Measurements from ENCODE around the gene ADAMTS16.

The ADAMTS16 gene

DNA sequence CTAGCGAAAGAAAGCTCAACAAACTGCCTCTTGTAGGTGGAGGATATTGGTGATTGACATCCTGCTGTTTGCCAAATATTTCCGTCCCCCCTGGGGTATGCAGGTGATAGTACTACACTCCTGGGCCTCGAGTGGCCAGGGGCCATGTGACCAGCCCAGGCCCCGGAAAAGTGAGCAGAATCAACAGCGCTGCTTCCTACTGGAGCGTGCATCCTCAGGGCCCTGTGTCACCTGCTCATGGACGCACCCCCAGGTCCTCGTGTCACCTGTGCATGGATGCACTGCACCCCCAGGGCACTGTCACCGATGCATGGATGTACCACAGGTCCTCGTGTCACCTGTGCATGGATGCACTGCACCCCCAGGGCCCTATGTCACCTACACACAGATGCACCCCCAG, 43.8 kb downstream of the ADAMTS16 start:
- DNase-seq (ENCODE audit: low read depth, low spot score), result no peak

DNA sequence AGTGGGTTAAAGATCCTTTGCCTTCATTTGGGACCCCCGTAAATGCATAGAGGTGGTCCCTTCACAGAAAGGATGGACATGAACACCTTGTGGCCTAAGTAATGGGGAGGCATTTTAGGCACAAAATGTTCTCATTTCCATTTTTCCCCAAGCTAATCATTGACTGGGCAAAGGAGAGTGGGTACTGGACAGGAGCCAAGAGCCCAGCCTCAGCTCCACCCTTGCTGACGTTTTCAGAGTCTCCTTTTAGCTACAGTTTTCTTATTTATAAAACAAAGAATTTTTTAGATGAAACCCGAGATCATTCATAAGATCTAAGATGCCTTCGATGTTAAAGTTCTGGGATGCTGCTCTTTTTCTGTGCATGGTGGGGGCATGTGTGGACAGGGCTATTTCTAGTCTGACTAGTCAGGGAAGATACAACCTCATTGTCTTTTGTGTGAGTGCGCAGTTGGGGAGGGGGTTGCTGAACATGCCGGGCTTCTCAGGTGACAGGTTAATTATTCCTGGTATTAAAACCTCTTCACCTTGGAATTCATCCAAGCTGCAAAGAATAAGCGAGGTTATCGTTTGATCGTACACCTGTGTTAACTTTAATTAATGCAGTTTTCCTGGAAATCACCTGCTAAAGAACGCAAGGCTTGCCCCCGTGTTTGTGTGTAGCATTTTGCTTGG, 48.4 kb downstream of the ADAMTS16 start:
- no peak for DNase-seq (ENCODE audit: low read depth, low spot score)

DNA sequence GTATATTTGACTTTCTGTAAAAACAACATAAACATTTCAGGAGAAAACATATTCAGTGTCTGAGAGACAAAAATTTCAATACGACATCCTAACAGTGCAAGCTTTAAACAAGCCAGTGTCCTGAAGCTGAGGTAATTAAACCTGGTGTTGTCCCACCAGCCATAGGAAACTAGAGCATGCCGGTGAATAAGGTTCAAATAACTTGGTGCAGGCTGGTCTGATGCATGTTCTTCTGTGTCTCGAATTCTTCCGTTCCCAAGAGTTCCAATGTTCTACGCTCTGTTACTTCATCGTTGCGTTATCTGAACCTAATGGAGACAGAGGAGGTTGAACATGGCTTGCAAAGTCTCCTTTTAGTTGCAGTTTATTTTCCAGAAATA, 48.9 kb downstream of the ADAMTS16 start:
- no peak for DNase-seq (ENCODE audit: low read depth, low spot score)

DNA sequence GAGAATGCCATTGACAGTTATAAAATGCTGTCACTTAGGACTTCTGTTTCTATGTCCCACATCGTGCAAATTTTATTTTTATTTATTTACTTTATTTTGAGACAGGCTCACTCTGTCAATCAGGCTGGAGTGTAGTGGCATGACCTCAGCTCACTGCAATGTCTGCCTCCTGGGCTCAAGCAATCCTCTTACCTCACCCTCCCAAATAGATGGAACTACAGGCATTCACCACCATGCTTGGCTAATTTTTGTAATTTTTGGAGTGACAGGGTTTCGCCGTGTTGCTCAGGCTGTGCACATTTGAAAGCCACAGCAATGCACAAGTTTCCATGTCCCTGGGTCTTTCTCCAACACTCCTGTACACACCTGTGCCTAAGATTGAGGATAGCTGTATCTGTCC, 51.8 kb downstream of the ADAMTS16 start:
- DNase-seq (ENCODE audit: low read depth, low spot score), result peak; percentile 15

DNA sequence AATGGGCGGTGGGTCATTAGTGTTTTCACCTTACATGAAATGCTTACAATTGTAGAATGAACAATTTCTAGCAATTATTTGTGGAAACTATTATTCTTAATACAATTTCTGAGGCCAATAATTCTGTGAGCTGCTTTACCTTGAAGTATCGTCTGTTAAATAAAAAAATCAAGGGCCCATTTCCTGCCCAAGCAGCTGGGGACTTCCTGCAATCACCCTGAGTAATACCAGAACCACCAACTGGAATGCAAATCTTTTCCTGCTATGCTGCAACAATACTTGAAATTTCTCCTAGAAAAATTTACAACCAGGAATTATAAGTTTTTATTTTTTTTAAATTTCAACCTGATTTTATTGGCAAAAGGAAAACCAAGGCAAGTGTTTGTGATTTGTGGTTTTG, 52.6 kb downstream of the ADAMTS16 start:
- no peak for DNase-seq (ENCODE audit: low read depth, low spot score)

DNA sequence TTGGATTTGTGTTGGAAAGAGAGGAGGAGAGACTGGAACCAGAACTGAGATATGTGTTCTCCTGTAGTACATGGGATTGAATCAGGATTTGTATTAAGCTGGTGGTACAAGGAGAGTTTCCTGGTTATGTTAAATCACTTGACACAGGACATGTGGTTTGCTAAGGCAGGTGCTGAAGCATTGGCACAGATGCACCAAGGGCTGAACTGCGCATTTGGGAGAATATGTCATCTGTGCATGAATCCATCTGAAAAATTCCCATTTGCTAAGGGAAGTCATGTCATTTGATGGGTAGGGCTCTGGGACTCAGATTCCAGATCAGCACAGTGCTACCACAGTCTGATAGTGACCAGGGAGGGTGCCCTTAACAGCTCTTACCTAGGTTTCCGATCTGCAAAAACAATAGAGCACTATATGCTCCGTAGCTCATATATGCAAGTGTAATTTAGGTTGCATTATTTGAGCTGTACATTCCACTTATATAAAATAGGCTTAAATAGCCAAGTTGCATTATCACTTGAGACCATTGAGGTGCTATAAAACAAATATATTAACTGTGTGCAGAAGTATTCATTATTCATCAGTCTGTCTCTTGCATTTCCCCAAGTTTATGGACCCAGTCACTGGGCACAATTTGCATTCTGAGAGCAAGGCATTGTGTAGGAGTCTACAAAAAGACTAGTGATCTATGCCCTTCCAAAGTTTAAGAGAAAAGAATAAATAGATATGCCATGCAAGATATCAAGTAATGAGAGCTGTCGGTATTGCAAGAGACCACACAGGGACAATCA, 55.2 kb downstream of the ADAMTS16 start:
- no peak for DNase-seq (ENCODE audit: low read depth, low spot score)

DNA sequence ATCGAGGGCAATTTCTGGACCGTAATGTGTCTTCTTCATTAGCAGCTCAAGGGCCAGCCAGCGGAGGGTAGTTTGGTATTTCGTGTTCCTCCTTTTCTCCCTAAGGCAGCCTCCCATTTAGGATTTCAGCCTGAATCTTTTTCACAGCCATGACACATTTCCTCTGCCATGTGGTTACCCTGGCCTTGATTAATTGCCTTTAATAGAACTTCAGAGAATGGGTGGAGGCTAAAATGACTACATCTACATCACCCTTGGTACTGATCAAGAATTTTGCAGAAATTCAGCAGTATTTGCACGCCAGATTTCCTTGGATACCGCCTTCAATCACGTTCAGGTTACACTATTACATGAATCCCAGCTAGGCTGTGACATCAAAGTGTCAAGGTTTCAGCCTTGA, 58.0 kb downstream of the ADAMTS16 start:
- peak; percentile 9 for DNase-seq (ENCODE audit: low read depth, low spot score)

DNA sequence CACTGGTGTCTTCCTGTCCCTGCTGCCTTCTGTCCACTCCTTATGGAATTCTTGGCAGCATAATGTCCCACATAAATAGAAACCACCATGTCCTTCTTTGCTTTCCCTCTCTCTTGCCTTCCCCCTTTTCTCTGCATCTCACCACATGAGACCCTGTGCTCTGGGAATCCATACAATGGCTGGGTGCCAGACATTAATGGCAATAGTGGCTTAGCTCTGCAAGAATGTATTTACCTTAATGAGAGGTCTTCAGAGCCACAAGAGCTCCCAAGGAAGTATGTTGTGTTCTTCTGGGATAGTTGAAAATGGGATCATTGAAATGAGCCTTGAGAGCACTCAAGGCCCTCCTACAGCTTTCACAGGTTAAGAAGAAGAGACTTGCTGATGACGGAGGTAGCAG, 58.7 kb downstream of the ADAMTS16 start:
- no peak for DNase-seq (ENCODE audit: low read depth, low spot score)

DNA sequence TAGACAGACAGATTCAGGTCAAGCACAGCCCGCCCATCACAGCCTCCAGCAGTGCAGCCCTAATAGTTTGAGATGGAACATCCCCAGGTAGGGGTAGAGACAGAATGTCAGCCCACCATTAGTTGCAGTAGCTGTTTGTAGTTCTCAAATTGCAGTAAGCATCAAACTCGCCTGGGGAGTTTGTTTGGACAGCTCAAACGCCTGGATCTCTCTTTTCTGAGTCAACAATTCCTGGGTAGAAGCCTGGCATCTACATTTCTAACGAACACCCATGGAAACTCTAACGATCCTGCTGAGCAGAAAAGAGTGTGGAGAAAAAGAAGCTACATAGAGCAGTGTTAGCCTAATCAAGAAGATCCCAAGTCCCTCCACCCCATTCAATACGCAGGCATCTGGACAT, 59.4 kb downstream of the ADAMTS16 start:
- DNase-seq (ENCODE audit: low read depth, low spot score), result no peak

DNA sequence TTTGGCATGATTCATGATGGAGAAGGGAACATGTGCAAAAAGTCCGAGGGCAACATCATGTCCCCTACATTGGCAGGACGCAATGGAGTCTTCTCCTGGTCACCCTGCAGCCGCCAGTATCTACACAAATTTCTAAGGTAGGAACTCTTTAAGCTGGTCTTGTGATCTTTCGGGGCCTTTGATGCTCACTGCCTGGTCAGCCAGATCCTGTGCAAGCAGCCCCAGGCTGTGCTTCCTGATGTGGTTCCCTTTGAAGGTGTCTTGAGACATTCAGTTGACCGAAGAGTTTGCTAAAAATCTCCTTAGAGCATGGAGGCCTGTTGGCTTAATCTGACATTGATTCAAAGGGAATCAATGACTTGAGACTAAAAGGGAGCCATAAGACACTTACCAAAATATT, 60.0 kb downstream of the ADAMTS16 start:
- DNase-seq (ENCODE audit: low read depth, low spot score), result no peak

DNA sequence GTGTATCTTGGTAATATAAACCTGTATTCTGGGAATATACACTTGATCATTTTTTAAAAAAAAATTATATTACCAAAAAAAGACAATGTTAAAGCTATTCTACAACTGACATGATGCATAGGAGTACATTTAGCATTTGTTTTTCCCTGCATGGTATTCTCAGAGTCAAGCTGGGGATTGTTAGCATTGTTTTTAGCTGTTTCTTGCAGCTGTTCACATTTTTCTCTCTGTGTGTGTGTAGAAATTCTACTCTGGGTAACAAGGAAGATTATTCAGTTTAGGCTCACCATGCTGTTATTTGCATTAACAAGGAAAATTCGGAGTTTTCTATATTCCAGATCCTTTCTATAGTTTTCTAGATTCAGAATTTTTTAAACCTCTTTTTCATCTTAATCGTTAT, 62.2 kb downstream of the ADAMTS16 start:
- DNase-seq (ENCODE audit: low read depth, low spot score), result no peak

DNA sequence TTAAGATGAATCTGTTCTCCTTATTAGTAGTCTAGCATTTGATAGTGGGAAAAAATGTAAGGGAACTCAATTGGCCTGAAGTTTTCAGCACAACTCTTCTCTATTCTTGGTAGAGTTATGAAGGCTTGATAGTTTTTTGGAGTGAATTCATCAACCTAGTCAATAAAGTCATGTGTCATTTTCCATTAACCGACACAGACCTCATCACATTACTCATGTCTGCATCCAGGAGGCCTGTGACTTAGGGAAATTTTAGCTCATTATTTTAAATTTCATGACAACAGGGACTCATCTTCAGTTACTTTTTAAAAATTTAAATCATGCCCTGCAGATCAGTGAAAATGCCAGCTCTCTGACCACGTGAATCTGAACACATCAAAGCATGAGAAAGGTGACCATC, 63.3 kb downstream of the ADAMTS16 start:
- DNase-seq (ENCODE audit: low read depth, low spot score), result no peak

DNA sequence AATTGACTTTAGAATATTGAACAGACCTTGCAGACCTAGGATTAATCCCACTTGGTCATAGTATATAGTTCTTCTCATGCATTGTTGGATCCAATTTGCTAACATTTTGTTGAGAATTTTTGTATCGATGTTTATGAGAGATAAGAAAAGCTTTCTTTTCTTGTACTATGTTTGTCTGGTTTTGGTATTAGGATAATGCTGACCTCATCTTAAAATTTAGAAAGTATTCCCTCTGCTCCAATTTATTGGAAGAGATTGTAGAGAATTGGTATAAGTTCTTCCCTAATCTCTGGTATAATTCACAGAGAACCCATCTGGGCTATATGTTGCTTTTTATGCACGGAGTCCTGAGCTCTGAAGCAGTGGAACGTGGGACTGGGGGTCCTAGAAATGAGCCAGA, 67.7 kb downstream of the ADAMTS16 start:
- no peak for DNase-seq (ENCODE audit: low read depth, low spot score)

DNA sequence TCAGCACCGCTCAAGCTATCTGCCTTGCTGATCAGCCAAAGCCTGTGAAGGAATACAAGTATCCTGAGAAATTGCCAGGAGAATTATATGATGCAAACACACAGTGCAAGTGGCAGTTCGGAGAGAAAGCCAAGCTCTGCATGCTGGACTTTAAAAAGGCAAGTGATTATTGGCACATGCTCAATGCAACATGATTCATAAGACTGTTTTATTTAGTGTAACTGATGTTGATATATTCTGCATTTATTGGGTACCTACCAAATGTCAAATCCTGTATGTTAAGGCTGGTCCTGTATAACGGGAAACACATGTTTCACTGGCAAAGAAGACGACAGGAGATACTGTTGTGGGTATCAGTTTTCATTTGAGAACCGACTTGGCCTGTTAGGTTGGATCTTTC, 69.0 kb downstream of the ADAMTS16 start:
- no peak for DNase-seq (ENCODE audit: low read depth, low spot score)

DNA sequence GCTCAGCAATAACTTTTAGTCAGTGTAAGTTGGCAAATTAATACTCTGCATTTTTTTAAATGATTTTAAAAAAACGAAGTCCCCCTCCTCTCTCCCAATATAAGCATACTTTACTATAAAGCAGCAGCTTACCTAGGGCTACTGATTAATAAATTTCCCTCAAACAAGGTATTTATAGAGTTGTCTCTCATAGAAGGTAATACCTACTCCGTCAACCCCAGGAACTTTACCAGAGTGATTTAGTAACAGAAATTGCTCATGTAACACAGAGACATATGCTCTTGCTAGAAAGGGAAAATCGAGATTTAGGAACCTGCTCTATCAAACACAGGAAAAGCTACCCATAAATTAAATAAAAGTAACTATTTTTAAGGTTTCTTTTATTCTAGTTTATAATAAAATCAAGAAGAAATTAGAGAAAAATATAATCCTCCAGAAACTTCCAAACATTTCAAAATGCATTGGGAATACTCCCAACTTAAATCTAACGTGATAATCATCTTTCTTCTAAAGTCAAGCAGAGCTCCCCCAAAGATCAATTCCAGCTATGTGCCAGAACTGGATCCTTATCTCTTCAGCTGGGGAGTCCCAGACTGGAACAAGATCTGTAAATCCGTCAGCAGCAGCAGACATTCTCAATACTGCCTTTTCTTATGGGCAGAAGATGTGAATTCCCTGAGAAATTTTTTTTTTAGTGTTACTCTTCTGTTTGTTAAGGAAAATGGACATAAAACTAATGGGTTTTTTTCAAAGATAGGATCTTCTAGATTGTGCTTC, 69.6 kb downstream of the ADAMTS16 start:
- DNase-seq (ENCODE audit: low read depth, low spot score), result no peak

DNA sequence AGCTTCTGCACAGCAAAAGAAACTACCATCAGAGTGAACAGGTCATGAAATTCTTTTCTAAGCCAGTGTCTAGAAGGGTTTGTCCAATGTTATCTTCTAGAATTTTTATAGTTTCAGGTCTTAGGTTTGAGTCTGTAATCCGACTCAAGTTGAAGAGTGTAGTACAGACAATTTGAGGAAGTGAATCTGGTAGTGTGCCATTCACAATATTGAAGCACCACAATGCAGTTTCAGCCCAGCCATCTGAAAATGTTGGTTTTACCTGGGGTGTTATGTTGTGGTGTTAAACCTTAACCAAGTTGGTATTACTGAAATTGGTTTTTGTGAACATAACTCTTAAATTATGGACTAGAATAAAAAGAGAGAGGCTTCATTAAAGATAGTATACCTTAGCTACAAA, 77.2 kb downstream of the ADAMTS16 start:
- DNase-seq (ENCODE audit: low read depth, low spot score), result no peak

DNA sequence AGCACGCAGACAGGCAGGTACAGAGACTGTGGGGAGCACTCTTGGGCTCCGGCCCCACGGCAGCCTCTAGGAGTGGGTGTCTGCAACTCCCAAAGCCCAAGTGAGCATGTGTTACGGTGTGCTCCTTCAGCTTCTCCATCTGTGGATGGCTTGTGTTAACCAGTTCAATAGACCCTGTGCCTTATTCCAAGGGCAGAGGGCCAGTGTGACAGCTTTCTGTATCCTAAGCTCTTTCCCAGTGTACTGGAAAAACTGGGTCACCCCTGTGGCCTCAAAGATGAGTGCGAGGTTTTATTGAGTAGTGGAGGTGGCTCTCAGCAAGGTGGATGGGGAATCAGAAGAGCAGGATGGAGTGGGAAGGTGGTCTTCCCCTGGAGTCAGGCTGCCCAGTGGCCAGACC, 78.3 kb downstream of the ADAMTS16 start:
- no peak for DNase-seq (ENCODE audit: low read depth, low spot score)

DNA sequence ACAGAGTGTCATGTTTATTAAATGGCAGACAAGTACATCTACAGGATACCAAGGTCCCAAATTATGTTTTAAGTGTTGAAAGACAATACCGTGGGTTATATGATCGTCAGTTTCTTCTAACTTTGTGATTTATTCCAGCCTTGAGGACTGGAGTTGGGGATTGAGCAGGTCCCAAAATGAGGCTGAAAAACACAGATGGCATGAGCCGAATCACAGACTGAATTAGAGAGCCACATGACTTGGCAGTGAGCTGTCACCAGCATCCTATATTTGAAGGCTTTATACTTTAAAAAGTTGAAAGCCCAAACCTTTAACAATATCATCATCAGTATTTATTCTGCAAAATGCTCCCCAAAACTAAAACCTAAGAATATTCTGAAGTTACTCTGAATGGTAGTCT, 79.4 kb downstream of the ADAMTS16 start:
- no peak for DNase-seq (ENCODE audit: low read depth, low spot score)

DNA sequence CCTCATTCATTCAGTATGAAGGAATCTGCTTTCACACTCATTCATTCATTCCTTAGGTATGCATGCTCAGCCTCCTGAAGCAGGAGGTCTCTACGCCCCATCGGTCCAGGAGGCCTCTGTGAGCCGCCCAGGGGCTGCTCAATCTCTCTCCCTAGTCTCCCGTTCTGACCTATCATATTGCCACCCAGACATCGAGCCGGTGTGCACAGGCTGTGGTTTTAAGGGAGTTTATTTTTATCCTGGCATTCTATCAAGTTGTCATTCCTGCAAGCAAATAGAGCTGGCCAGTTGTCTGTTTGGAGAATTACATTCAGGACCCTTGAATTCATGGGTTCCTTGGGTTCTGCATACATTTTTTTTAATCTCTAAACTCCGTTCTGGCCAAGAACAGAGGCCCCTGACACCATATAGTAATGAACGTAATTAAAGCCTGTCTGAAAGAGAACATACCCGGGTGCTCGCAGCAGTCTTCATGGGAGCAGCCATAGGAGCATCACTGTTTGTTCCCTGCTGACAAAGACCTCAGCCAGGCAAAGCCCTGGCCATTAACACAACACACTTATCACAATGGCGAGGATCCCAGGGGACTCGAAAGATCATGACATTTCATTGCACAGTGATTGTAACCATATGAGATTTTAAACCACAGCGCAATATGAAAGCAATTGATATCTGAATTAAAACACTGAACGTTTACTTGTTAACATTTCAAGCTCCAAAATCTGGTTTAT, 80.9 kb downstream of the ADAMTS16 start:
- peak; percentile 22 for DNase-seq (ENCODE audit: low read depth, low spot score)

DNA sequence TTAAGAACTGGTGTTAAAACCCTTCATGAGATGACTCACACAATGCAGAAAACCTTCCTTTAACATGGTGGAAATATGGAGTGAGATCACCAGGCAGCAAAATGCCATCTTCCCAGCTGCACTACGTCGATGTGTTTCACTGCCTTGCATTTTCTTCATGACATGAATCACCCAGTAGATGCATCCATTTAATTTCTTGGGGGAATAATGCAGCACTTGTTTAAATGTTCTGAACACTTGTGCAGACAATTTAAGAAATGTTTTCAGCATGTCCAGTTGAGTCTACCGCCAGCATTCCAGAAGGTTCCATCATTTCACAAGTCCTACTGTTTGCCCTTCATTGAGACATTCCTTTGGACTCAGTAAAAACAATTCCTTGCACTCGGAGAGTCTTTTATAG, 81.6 kb downstream of the ADAMTS16 start:
- DNase-seq (ENCODE audit: low read depth, low spot score), result peak; percentile 64

DNA sequence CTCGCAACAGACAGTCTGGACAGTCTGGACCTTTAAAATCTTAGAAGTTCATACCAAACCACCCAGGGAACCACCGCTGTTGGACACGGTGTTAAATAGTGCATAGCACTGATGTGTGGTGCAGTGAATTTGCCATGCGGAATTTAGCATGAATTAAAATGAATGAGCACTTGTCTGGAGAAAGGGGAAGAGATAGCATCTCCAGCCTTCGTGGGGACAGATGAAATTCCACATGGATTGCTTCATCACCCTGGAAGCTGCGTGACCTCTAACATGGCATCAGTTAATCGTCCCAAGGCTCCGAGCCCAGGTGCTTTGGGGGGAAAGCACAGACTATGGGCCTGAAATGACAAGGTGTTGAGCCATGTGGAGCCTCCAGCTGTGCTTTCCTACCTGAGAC, 91.4 kb downstream of the ADAMTS16 start:
- no peak for DNase-seq (ENCODE audit: low read depth, low spot score)

DNA sequence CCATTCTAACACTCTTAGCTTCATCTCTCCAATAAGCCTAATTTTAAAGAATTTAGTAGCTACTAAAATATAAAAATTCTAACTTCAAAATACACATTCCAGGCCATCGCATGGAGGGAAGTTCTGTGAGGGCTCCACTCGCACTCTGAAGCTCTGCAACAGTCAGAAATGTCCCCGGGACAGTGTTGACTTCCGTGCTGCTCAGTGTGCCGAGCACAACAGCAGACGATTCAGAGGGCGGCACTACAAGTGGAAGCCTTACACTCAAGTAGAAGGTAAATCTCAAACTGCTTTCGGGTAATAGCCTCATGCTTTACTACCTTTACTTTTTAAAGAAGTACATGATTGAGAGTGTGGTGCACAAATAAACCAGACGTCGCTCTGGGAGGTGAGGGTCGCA, 94.8 kb downstream of the ADAMTS16 start:
- DNase-seq (ENCODE audit: low read depth, low spot score), result no peak

Data from astrocyte of the hippocampus (primary cell).